ENCODE data around the gene SDCBP2.
"Not testable (repeated sequence)": the region's sequence is repeated elsewhere in the genome, so short reads cannot be mapped to it uniquely, and the experiment has no call there.

SDCBP2 gene

DNA sequence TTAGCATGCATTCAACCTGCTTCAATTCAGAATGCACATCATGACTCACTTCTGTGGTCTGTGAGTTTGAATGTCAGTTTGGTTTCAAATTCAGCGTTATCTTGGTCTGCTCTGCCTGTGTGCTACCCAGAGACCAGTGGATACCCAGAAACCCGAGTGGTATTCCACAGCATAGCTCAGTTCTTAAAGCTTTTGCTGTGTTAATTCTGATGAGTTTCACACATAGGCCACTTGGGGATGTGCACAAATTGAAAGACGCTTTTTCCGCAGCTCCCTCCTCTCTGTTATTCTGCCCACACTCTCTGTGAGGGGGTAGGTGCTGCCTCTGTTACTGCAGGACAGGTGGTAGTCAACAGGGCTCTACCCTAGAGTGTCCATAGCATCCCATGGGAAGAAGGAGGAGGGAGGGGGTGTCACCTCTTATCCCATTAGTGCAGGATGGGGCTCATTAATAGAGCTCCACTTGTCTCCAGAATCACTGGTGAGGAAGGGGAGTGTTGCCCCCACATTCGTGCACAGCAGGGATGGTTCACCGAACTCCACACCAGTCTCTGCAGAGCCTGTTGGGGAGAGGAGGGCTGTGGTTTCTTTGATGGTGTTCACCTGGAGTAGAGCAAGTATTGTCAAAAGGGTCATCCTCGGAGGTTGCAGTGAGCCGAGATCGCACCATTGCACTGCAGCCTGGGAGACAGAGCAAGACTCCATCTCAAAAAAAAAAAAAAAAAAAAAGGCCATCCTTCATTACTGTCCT is 29.2 kb upstream of the SDCBP2 start:
- DNase-seq = no peak

DNA sequence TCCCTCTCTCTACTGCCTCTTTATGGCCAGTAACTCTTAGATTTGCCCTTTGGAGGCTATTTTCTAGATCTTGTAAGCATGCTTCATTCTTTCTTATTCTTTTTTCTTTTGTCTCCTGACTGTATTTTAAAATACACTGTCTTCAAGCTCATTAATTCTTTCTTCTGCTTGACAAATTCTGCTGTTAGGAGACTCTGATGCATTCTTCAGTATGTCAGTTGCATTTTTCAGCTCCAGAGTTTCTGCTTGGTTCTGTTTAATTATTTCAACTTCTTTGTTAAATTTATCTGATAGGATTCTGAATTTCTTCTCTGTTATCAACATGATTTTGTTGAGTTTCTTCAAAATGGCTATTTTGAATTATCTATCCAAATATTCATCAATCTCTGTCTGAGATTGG is 25.0 kb upstream of the SDCBP2 start:
- DNase-seq = no peak

DNA sequence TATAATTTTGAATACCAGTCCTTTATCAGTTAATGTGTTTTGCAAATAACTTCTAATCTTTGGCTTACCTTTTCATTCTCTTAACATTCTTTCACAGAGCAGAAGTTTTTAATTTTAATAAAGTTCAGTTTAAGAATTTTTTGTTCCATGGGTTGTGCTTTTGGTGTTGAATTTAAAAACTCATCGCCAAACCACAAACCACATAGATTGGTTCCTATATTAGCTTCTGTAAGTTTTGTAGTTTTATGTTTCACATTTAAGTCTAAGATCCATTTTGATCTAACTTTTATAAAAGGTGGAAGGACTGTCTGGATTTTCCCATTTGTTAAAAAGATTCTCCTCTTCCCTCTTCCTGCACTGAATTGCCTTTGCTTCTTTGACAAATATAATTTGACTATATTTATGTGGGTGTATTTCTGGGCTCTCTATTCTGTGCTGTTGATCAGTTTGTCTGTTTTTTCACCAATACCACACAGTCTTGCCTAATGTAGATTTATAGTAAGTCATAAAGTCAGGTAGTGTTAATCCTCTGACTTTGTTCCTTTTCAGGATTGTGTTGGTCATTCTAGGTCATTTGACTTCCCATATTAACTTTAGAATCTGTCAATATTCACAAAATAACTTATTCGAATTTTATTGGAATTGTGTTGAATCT is 17.5 kb upstream of the SDCBP2 start:
- DNase-seq = no peak

DNA sequence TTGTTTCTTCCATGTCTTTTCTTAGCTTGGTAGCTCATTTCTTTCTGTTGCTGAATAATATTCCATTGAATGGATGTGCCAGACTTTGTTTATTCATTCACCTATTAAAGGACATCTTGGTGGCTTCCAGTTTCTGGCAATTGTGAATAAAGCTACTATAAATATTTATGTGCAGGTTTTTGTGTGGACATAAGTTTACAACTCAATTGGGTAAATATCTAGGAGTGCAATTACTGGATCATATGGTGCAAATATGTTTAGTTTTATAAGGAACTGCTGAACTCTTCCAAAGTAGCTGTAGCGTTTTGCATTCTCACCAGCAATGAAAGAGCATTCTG is 16.8 kb upstream of the SDCBP2 start:
- no peak for DNase-seq

DNA sequence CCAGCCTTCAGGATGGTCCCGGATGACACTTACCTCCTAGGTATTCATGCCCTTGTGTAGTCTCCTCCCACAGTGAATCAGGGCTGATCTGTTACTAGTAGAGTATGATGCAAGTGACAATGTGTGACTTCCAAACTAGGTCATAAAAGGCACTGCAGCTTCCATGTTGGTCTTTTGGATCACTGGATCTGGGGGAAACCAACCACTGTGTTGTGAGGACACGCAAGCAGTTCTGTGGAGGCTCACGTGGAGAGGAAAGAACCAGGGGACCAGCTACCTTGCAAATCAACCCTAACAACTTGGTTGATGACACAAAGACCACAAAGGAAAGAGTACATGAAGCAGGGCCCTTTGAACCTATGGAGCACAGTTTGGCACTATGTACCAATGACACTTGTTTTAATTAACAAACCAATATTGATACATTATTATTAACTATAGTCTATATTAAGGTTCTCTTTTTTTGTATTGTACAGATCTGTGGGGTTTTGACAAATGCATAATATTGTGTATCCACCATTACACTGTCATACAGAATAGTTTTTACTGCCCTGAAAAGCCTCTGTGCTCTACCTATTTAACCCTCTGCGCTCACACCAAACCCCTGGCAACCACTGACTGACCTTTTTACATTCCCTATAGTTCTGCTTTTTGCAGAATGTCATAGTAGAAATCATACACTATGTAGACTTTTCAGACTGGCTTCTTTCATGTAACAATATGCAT is 16.3 kb upstream of the SDCBP2 start:
- no peak for DNase-seq

DNA sequence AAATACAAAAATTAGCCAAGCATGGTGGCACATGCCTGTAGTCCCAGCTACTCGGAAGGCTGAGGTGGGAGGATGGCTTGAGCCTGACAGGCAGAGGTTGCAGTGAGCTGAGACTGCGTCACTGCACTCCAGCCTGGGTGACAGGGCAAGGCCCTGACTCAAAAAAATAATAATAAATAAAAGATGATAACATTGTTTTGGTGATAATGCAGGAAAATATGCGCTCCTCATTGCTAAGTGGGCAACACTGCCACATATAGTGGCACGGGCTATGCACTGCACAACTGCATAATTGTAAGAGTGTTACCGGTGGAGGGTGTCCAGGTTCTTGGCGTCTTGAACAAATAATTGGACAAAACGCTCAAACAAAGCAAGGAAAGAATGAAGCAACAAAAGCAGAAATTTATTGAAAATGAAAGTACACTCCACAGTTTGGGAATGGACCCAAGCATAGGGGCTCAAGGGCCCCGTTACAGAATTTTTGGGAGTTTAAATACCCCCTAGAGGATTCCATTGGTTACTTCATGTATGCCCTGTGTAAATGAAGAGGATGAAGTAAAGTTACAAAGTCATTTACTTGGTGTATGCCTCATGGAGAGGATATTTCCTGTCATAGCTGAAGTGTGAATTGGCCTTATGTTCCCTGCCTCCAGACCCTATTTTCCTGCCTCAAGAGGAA is 14.6 kb upstream of the SDCBP2 start:
- DNase-seq = not testable (repeated sequence)

GRCh38 chr20:1341561-1342265 is 12.8 kb upstream of the SDCBP2 start:
- DNase-seq = no peak

DNA sequence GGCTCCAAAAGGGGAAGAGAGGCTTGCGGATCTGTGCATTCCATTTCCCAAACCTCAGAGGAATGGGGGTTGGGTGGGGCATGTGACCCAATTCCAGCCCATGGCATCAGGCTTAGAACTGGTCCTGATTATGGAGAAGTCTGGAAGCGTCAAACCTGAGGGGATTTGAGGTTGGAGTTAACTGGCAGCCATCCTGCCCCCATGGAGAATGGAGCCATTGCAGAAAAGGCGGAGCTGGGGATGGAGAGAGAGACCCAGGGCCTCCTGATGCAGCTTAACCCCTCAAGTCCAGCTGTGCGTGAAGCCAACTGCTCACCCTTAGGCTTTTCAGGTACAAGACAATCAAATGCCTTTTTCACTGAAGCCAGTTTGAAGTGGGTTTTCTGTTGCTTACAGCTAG is 9.9 kb upstream of the SDCBP2 start:
- DNase-seq = no peak

GRCh38 chr20:1338096-1338495 is 9.2 kb upstream of the SDCBP2 start:
- no peak for DNase-seq

DNA sequence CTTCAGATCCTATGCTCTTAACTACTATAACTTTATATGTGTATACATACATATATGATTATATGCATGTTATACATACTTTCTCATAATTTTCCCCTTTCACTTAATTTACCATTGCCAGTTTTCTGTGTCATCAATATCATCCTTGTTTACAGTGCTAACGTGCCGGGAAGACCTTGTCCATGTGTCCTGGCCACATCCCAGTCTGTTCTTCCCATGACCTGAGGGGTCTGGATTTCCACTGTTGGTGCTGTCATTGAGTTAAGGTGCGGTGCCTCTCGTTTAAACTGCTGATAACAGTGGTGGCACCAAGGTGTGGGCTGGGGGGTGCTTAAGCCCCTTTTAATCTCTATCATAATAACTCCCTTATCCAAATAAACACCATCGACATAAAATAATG is 8.5 kb upstream of the SDCBP2 start:
- no peak for DNase-seq

DNA sequence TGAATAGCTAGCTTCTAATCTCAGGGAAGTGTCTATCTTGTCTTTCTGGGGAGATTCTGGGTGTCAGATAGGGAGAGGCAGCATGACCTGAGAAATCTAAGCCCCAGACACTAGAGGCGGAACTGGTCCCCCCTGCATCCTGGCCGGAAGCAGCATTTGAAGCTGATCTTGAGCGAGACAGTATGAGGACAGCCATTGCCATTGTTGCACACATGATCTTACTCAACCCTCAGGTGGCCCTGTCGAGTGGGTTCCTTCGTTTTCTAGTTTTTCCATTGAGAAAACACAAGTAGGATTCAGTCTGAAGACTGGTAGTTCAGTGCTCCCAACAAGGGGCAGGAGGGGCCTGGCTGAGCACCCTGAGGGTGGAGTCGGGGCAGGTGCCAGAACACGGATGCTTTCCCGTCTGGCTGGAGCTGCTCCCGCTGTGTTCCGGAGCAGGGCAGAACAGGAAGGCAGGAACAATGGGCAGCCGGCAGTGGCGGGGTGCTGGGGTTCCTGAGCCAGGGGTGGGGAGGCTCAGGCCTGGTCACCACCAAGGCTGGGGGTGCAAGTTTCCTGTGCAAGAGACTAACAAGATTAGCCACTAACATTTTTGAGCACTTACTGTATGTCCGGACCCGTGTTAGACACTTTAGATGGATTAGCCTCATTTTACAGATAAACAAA is 7.9 kb upstream of the SDCBP2 start:
- DNase-seq = no peak

- DNase-seq = no peak
Observed at GRCh38 chr20:1335961-1336698, 7.2 kb upstream of the SDCBP2 start.

GRCh38 chr20:1334761-1335160 is 5.8 kb upstream of the SDCBP2 start:
- no peak for DNase-seq

DNA sequence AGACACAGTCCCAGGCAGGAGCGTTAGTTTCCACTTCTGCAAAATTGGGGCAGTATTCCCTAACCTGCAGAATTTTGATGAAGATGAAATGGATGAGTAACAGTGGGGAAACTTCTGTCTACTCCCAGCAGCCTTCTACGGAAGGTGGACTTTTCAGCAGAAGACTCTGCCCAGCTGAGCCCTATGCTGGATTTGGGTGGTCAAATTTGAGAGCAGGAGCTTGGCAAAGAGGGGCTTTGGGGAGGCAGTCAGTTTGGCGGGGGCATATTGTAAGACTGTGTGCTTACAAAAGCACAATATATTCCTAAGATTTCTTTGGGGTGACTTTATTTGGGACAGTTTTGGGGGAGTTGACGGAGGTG is 5.4 kb upstream of the SDCBP2 start:
- no peak for DNase-seq

GRCh38 chr20:1333462-1334369 is 4.8 kb upstream of the SDCBP2 start:
- DNase-seq = no peak

- no peak for DNase-seq
Observed at GRCh38 chr20:1332749-1333300, 3.9 kb upstream of the SDCBP2 start.

- no peak for DNase-seq
Observed at GRCh38 chr20:1331801-1332453, 3.0 kb upstream of the SDCBP2 start.

- no peak for DNase-seq
Observed at GRCh38 chr20:1331101-1331500, 2.2 kb upstream of the SDCBP2 start.

- no peak for DNase-seq
Observed at GRCh38 chr20:1330075-1330830, 1.3 kb upstream of the SDCBP2 start.

Data from T1000 (cell line).